KOPT-K1 (cell line): ENCODE measurements around the gene KRTAP12-4.
"Not testable (repeated sequence)": the region's sequence is repeated elsewhere in the genome, so short reads cannot be mapped to it uniquely, and the experiment has no call there.

Experiments
- H3K27ac ChIP-seq: fragments of 200-600 bp; sonication (generic); 2 replicates; pipeline ENCODE4 v1.5.1; 2016; ENCODE audit warnings: antibody characterized with exemption, mild to moderate bottlenecking, low read depth, low read length; ENCODE audit not compliant: poor library complexity, severe bottlenecking
- H3K36me3 ChIP-seq: fragments of 200-600 bp; sonication (generic); 2 replicates; pipeline ENCODE4 v1.5.1; 2017; ENCODE audit warnings: antibody characterized with exemption, mild to moderate bottlenecking, low read length, moderate library complexity; ENCODE audit not compliant: insufficient read depth
- H3K9me3 ChIP-seq: fragments of 200-600 bp; sonication (generic); 2 replicates; pipeline ENCODE4 v1.5.1; 2017; ENCODE audit warnings: antibody characterized with exemption, low read length, mild to moderate bottlenecking; ENCODE audit not compliant: insufficient read depth, poor library complexity, severe bottlenecking

Gene KRTAP12-4

DNA sequence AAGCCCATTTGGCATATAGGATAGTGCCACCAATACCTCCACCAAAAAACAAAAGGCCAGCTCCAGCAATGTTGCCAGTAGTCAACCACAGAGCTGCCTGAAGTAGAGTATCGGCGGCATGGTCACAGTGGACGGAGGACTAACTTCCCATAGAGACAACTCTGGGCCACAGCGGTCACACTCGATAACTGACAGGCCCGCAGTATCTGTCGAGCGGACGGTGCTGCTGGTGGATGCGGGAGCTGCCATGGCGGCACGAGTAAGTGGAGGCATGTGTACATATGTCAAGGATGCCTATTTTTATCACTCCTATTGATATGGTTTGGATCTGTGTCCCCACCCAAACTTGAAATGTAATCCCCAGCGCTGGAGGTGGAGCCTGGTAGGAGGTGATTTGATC, 23.4 kb upstream of the KRTAP12-4 start:
- Histone ChIP-seq H3K27ac (no peak overlapping the region), H3K36me3 (no peaks in the 10 kb centered on the region), H3K9me3 (peaks cover 1% of the 10 kb centered on the region)

DNA sequence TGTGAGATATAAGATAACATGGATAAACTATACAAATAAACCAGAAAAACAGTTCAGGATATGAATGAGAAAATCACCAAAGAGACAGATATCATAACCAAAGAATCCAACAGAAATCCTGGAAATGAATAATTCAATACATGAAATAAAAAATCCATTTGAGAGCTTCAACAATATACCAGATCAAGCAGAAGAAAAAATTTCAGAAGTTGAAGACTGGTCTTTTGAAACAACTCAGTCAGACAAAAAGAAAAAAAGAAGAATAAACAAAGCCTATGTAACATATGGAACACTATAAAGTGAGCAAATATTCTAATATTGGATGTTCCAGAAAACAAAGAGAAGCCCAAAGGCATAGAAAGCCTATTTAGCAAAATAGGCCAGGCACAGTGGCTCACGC, 17.5 kb upstream of the KRTAP12-4 start:
- H3K27ac ChIP-seq, result no peak overlapping the region
- H3K9me3 ChIP-seq, result peaks cover 40% of the 10 kb centered on the region
- no peaks in the 10 kb centered on the region for H3K36me3 ChIP-seq

DNA sequence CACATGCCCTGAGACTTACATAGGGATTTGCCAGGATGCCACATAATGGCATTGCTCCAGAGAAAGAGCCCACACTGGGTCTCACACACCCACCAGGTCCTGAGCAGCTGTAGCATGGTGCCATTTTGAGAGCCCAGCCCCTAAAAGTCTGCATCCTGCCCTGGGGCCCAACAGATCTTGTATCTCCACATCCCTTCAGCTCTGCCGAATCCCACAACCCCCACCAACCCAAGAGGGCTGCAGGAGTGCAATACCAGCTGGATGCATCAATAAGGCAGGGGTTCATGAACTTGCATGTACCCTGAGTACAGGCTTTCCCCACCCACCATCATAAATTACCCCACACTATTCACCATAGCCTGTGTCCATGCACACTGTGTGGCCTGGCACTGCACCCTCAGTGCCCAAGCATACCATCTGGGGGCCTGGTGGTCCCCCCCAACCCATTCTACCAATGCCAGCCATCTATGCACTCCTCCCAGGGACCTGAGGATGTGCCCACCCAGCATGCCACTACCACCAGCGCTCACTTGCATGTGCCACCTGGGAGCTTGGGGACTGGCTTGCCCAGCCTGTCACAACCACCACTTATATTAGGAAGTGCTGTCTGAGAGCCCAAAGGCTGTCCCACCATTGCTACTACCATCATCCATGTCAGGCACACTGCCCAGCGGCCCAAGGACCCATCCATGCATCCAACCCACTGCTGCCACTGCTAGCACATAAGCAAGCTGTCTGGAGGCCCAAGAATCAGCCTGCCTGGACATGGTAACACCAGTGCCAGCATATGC, 16.4 kb upstream of the KRTAP12-4 start:
- Histone ChIP-seq H3K9me3 (peaks cover 40% of the 10 kb centered on the region), H3K27ac (no peak overlapping the region), H3K36me3 (no peaks in the 10 kb centered on the region)

DNA sequence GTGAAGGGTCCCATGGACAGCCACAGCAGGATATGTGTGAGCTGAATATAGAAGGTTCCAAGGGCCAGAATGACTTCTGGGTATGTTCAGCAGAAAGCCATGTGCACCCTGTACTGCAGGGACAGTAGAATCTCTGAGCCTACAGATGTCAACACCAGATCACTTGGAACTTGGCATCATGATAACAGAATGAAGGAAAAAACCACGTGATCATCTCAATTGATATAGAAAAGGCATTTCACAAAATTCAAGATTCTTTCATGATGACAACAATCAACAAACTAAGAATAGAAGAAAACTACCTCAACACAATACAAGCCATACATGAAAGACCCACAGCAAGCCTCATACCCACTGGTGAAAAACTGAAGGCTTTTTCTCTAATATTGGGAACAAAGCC, 13.2 kb upstream of the KRTAP12-4 start:
- peaks cover 42% of the 10 kb centered on the region for H3K9me3 ChIP-seq
- no peak overlapping the region for H3K27ac ChIP-seq
- H3K36me3 ChIP-seq, result no peaks in the 10 kb centered on the region

DNA sequence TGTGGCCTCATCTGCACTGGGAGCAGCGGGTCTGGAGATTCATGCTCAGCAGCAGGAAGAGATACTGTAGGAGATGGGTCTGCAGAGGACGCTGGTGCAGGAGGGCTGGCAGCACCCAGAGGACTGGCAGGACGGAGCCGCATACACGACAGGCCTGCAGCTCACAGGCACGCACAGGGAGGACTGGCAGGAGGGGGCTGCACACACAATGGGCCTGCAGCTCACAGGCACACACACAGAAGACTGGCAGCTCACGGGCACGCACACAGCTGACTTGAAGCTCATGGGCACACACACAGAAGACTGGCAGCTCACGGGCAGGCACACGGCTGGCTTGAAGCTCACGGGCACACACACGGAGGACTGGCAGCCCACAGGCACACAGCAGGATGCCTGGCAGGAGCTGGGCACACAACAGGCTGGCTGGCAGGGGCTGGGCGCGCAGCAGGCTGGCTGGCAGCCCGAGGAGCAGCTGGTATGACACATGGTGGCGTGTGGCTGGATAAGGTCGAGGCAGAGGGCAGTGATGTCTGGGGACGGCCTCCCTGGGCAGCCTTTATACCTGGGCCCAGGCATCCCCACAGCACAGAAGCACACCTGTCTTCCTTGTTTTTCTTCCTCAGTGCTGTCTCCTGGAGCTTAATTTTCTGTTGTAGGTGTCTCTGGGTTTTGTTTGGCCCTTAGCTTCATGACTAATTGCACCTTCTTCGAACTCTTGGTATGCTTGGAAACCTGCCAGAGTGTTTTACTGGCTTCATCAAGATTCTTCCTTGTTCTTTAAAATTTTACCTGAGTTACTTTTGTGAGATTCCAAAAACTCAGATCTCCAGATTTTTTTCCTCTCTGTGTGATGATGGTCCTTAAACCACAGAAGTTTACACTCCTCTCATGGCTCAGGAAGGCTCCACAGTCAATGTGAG, 12.2 kb upstream of the KRTAP12-4 start, which contains the start of gene KRTAP12-2:
Gene KRTAP12-2 (minus strand): TSS at position 527 of the 920 bp plus-strand sequence. CDS start 41 bp downstream, at position 486.
- Histone ChIP-seq H3K9me3 (peaks cover 34% of the 10 kb centered on the region), H3K36me3 (no peaks in the 10 kb centered on the region), H3K27ac (no peak within 1 kb of the TSS)

DNA sequence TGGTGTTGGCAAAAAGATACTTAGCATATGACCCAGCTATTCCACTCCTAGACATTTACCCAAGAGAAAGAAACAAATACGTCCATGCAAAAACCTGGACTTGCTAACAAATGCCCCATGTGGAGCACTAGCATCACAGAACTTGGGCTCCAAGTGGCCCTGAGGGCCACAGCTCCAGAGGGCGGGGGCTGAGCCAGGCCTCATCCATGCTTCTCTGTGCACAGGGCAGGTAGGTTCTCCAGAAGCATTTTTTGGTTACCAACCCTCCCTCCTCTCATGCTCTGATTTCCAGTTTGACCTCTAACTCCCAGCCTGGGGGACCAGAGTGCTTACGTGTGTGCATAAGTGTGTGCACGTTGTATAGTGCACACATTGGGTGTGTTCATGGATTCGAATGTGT, 10.2 kb upstream of the KRTAP12-4 start:
- H3K9me3 ChIP-seq, result peaks cover 18% of the 10 kb centered on the region
- H3K27ac ChIP-seq, result no peak overlapping the region
- H3K36me3 ChIP-seq, result no peaks in the 10 kb centered on the region

DNA sequence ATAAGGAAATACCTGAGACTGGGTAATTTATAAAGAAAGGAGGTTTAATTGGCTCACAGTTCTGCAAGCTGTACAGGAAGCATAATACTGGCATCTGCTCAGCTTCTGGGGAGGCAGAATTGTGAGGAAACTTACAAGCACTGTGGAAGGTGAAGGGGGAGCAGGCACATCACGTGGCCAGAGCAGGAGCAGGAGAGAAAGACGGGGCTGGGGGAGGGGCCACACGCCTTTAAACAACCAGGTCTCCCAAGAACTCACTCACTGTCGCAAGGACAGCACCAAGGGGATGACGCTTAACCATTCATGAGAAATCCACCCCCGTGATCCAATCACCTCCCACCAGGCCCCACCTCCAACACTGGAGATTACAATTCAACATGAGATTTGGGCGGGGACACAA, 7.1 kb upstream of the KRTAP12-4 start:
- H3K36me3 ChIP-seq, H3K9me3 ChIP-seq, H3K27ac ChIP-seq: not testable (repeated sequence)

DNA sequence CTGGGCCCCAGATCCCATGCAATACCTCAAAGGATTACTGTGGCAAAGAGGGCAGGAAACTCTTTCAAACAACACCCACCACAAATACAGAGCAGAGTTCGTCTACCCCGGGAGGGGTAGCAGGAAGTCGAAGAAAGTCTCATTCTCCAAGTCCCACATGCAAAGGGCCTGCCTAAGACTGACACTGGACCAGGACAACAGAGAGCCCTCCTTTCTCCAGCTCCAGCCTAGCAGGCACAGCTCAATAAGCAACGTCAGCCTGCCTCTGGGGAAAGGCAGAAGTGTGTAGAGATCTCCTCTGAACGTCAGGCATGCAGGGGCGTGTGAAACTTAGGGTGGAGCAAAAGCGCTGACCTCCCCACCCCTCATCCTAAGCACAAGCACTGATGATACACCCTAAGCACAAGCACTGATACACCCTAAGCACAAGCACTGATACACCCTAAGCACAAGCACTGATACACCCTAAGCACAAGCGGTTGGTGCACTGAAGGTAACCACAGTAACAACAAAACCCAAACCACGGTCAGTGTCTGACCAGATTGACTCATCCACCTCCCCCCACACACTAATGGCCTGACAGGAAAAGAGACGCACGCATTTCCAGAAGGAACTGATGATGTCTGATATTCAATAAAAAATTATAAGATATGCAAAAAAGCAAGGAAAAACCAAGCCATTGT, 4.6 kb upstream of the KRTAP12-4 start:
- Histone ChIP-seq H3K36me3 (no peaks in the 10 kb centered on the region), H3K9me3 (peaks cover 19% of the 10 kb centered on the region), H3K27ac (peak overlapping the region; percentile 93)

DNA sequence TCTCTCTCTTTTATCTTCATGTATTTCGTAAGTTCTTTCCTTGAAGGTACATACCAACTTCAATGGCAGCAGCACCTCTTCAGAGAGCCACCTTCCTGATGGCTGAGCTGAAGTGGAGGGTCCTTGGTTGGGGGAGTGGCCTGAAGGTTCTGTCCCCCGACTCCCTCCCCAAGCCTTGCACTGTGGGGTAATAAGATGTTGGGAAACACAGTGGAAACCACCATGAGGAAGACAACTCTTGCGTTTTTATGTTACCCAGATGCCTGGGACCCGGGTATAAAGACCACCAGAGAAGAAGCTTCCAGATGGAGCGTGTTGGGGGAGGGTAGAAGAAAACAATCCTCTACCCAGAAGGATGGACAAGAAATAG, 4.1 kb upstream of the KRTAP12-4 start:
- H3K27ac ChIP-seq, result peak overlapping the region; percentile 93
- H3K36me3 ChIP-seq, result no peaks in the 10 kb centered on the region
- peaks cover 19% of the 10 kb centered on the region for H3K9me3 ChIP-seq

DNA sequence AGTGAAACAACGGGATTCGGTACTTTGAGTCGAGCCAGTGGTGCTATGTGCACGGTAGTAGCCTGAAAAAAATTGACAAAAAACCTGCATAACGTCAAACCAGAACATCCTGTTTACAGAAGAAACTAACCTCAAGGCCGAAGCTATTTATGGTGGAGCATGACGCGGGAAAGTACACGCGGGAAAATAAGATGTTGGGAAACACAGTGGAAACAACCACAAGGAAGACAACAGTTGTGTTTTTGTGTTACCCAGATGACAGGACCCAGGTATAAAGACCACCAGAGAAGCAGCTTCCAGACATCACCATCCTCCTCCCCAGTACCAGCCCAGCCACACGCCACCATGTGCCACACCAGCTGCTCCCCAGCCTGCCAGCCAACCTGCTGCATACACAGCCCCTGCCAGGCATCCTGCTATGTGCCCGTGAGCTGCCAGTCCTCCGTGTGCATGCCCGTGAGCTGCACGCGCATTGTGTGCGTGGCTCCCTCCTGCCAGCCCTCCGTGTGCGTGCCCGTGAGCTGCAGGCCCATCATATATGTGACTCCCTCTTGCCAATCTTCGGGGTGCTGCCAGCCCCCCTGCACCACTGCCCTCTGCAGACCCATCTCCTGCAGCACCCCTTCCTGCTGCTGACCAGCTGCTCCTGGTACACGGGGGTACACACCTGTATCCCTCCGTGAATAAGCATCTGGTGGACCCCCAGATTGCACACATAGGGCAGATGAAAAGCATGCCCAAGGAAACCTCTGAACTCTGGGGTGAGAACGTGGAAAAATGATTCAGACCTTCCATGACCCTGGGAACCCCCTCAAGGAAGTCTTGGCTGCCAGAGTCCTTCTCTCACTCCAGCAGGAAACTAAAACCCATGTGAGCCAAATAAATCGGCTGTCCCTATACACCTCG, 3.4 kb upstream of the KRTAP12-4 start, which contains the start of gene KRTAP12-3:
Gene KRTAP12-3 (plus strand): TSS at position 298 of the 906 bp plus-strand sequence. CDS start 48 bp downstream, at position 346.
- H3K9me3 ChIP-seq, result peaks cover 23% of the 10 kb centered on the region
- H3K27ac ChIP-seq, result peak within 1 kb of the TSS; percentile 93
- no peaks in the 10 kb centered on the region for H3K36me3 ChIP-seq

DNA sequence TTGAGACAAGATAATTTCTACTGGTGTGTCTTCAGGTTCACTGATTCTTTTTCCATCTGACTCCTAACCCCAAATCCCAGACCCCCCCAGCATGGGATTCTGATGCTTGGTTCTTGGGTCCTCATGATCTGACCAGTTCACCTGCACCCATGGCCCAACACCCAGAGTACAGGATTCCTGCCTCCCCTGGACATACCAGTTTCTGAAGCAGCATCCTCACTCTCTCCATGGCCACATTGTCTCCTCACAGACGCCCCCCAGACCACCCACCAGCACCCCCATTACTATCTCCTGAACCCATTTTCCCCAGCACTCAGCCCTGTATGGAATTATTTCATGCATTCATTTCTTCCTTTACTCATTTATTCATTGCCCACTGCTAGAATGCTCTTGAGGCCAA, 2.4 kb upstream of the KRTAP12-4 start:
- H3K27ac ChIP-seq, result peak overlapping the region; percentile 93

DNA sequence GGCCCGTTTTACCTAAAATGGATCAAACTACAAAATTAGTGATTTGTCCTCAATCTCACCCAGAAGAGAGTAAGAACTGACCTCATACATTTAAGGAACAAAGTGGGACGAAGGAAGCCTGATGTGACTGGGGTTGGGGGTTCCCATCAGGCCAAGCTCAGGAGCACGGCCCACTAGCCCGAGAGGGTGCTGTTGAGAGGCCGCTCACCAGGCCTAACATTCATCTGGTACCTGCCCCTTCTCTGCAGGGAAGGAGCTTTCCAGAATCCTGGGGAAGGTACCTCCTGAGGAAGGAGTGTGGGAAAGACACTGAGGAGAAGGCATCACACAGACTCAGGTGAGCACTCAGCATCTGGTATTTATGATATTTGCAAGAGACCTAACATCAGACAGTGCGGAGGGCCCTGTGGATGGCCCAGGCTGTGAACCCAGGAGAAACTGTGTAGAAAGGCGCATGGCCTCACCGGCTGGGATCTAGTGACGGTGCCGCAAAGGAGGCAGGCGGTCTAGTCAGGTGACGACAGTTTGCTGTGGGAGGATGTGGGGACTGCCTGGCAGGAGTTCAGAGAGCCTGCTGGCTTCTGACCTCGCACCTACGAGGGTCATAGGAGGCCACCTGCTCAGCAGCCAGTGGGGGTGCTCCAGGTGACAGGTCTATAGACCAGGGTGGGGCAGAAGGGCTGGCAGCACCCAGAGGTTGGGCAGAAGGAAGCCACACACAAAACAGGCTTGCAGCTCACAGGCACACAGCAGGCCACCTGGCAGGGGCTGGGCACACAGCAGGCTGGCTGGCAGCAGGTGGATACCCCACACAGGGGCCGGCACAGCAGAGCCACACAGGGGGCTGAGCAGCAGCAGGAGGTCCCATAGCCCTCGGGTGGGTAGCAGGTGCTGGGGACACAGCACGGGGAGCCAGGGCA, 543 bp downstream of the KRTAP12-4 start:
- peak overlapping the region; percentile 93 for H3K27ac ChIP-seq
- H3K36me3 ChIP-seq, result no peaks in the 10 kb centered on the region
- peaks cover 39% of the 10 kb centered on the region for H3K9me3 ChIP-seq

More for the DNA sequence above, 2.4 kb upstream of the KRTAP12-4 start:
- no peaks in the 10 kb centered on the region for H3K36me3 ChIP-seq
- peaks cover 31% of the 10 kb centered on the region for H3K9me3 ChIP-seq

DNA sequence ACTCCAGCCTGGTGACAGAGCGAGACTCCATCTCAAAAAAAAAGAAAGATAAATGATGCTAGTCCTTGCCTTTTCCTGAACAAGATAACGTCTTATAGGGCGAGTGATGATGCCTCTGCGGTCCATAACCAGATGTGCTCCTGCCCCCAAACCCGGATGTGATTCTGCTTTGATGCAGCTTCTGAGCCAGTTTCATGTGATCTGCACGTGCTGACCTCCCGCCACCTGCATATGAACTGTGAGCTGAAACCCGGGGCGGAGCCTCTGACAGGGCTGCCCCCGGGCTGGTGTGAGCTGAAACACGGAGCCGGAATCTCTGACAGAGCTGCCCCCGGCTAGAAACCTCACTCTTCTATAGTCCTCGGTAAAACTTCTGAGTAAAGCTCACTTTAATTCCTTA, 1.3 kb downstream of the KRTAP12-4 start:
- no peaks in the 10 kb centered on the region for H3K36me3 ChIP-seq
- peak overlapping the region; percentile 93 for H3K27ac ChIP-seq
- H3K9me3 ChIP-seq, result peaks cover 39% of the 10 kb centered on the region
